HTR-8/SVneo (cell line): ENCODE results near the gene TRIM67.
"Not testable (repeated sequence)": the region's sequence is repeated elsewhere in the genome, so short reads cannot be mapped to it uniquely, and the experiment has no call there.

ENCODE experiments used
- DNase-seq: peaks from one replicate; pipeline ENCODE4 v3.0.0; 2011; ENCODE audit warnings: low spot score, mixed read lengths; ENCODE audit not compliant: insufficient read length
- FAIRE-seq: peaks from 2 replicates; lab custom pipeline; 2011; peaks lifted over from hg19 to GRCh38; lab: Jason Lieb, UNC

TRIM67 gene

GRCh38 chr1:231201375-231201978 lies 39.6 kb downstream of the TRIM67 start:
- no peak for FAIRE-seq
- no peak for DNase-seq

GRCh38 chr1:231201979-231202633 lies 40.2 kb downstream of the TRIM67 start:
- DNase-seq (no peak), FAIRE-seq (peak; percentile 26)

- no peak for FAIRE-seq
- DNase-seq = no peak
Observed at GRCh38 chr1:231203259-231204057, 41.6 kb downstream of the TRIM67 start.

- DNase-seq = peak; percentile 24
- no peak for FAIRE-seq
Observed at GRCh38 chr1:231206856-231207255, 45.0 kb downstream of the TRIM67 start.

GRCh38 chr1:231207437-231207836 lies 45.6 kb downstream of the TRIM67 start:
- DNase-seq = no peak

GRCh38 chr1:231208980-231209379 lies 47.1 kb downstream of the TRIM67 start:
- DNase-seq = no peak
- no peak for FAIRE-seq

More at GRCh38 chr1:231207437-231207836, 45.6 kb downstream of the TRIM67 start:
- no peak for FAIRE-seq

GRCh38 chr1:231209531-231209930 lies 47.7 kb downstream of the TRIM67 start:
- FAIRE-seq (no peak), DNase-seq (no peak)

GRCh38 chr1:231210126-231210525 lies 48.3 kb downstream of the TRIM67 start:
- no peak for DNase-seq
- no peak for FAIRE-seq

- FAIRE-seq (peak; percentile 46), DNase-seq (peak; percentile 87)
Observed at GRCh38 chr1:231211005-231211857, 49.4 kb downstream of the TRIM67 start.

- FAIRE-seq, DNase-seq: not testable (repeated sequence)
Observed at GRCh38 chr1:231212301-231212700, 50.4 kb downstream of the TRIM67 start.

GRCh38 chr1:231213831-231214573 lies 52.1 kb downstream of the TRIM67 start:
- FAIRE-seq (no peak), DNase-seq (no peak)

GRCh38 chr1:231214918-231215680 lies 53.2 kb downstream of the TRIM67 start:
- DNase-seq (no peak), FAIRE-seq (no peak)

- no peak for DNase-seq
Observed at GRCh38 chr1:231215681-231216385, 54.0 kb downstream of the TRIM67 start.

GRCh38 chr1:231216498-231216897 lies 54.6 kb downstream of the TRIM67 start:
- DNase-seq (no peak), FAIRE-seq (no peak)

More at GRCh38 chr1:231215681-231216385, 54.0 kb downstream of the TRIM67 start:
- no peak for FAIRE-seq

- no peak for DNase-seq
- no peak for FAIRE-seq
Observed at GRCh38 chr1:231217056-231217455, 55.2 kb downstream of the TRIM67 start.

- DNase-seq (no peak), FAIRE-seq (no peak)
Observed at GRCh38 chr1:231218078-231218477, 56.2 kb downstream of the TRIM67 start.

GRCh38 chr1:231219422-231220401 lies 57.9 kb downstream of the TRIM67 start:
- FAIRE-seq (no peak), DNase-seq (no peak)
